GM13976 (cell line): ENCODE data around the gene OFD1.
"Not testable (repeated sequence)": the region's sequence is repeated elsewhere in the genome, so short reads cannot be mapped to it uniquely, and the experiment has no call there.

Source experiments
- DNase-seq: peaks from one replicate; pipeline ENCODE4 v3.0.0; 2012; ENCODE audit warnings: low spot score
- CTCF ChIP-seq: IDR thresholded peaks from 2 replicates; pipeline ENCODE4 v1.5.1; 2012; ENCODE audit warnings: borderline replicate concordance, mild to moderate bottlenecking; ENCODE audit not compliant: insufficient read depth; ENCODE audit errors: extremely low read depth, missing control alignments, control extremely low read depth
- in situ Hi-C: fragments of 300-500 bp; cut with MboI; formaldehyde crosslinking; loops from one replicate; pipeline ENCODE4 v1.12.0; 2022; ENCODE audit warnings: low sequenced_read_pairs, mixed read lengths, inconsistent platforms; ENCODE audit not compliant: unreplicated experiment

Gene OFD1

GRCh38 chrX:13716905-13717304 is 17.6 kb upstream of the OFD1 start:
- TF ChIP-seq CTCF: no peak
- no peak for DNase-seq
- in situ Hi-C loops: no loop called here

GRCh38 chrX:13717700-13718472 is 16.7 kb upstream of the OFD1 start:
- in situ Hi-C loops: no loop called here
- no peak for DNase-seq
- TF ChIP-seq CTCF: no peak

GRCh38 chrX:13719192-13719856 is 15.2 kb upstream of the OFD1 start:
- no peak for DNase-seq
- no peak for TF ChIP-seq CTCF
- in situ Hi-C loops: no loop called here

- DNase-seq: no peak
- in situ Hi-C loops: no loop called here
- TF ChIP-seq CTCF: no peak
Observed at GRCh38 chrX:13721371-13721770, 13.2 kb upstream of the OFD1 start.

GRCh38 chrX:13721819-13722519 is 12.6 kb upstream of the OFD1 start:
- no peak for TF ChIP-seq CTCF
- in situ Hi-C loops: no loop called here
- no peak for DNase-seq

GRCh38 chrX:13724878-13725277 is 9.7 kb upstream of the OFD1 start:
- DNase-seq, in situ Hi-C loops: not testable (repeated sequence)

GRCh38 chrX:13726583-13726982 is 8.0 kb upstream of the OFD1 start:
- in situ Hi-C loops, DNase-seq: not testable (repeated sequence)

- DNase-seq, in situ Hi-C loops: not testable (repeated sequence)
Observed at GRCh38 chrX:13730523-13730922, 4.0 kb upstream of the OFD1 start.
